SKM-1 treated with dmso at 0.1 percent for 144 hours (cell line): Measurements from ENCODE around the gene TUBGCP2.
A peak's percentile ranks its signal among the peaks of the same experiment; 100 is the strongest.

Source experiments
- DNase-seq: peaks from one replicate; lab custom pipeline; 2025; ENCODE audit not compliant: unreplicated experiment; lab: John Stamatoyannopoulos, UW

TUBGCP2 gene

GRCh38 chr10:133280391-133281059 lies 28.1 kb downstream of the TUBGCP2 start:
- DNase-seq = no peak

GRCh38 chr10:133279326-133280226 lies 29.1 kb downstream of the TUBGCP2 start:
- peak; percentile 74 for DNase-seq

- peak; percentile 93 for DNase-seq
Measured at GRCh38 chr10:133278577-133279265, 30.0 kb downstream of the TUBGCP2 start.

- peak; percentile 50 for DNase-seq
Measured at GRCh38 chr10:133277993-133278576, 30.6 kb downstream of the TUBGCP2 start.

GRCh38 chr10:133277277-133277992 lies 31.2 kb downstream of the TUBGCP2 start:
- no peak for DNase-seq

- no peak for DNase-seq
Measured at GRCh38 chr10:133276435-133277201, 32.1 kb downstream of the TUBGCP2 start, which contains the start of gene ADAM8. TSS of gene ADAM8 (minus strand) at chr10:133276868. CDS start at chr10:133276817, 51 bp downstream.

GRCh38 chr10:133276100-133276434 lies 32.6 kb downstream of the TUBGCP2 start:
- DNase-seq = no peak

GRCh38 chr10:133275684-133276092 lies 33.0 kb downstream of the TUBGCP2 start:
- no peak for DNase-seq

- DNase-seq = peak; percentile 45
Measured at GRCh38 chr10:133274751-133275683, 33.7 kb downstream of the TUBGCP2 start.

GRCh38 chr10:133273534-133274143 lies 35.0 kb downstream of the TUBGCP2 start:
- no peak for DNase-seq

- DNase-seq = no peak
Measured at GRCh38 chr10:133272964-133273420, 35.7 kb downstream of the TUBGCP2 start.

GRCh38 chr10:133272301-133272963 lies 36.2 kb downstream of the TUBGCP2 start:
- DNase-seq = no peak

GRCh38 chr10:133271521-133272300 lies 37.0 kb downstream of the TUBGCP2 start:
- no peak for DNase-seq

GRCh38 chr10:133270773-133271297 lies 37.8 kb downstream of the TUBGCP2 start:
- DNase-seq = no peak

- DNase-seq = no peak
Measured at GRCh38 chr10:133270204-133270603, 38.5 kb downstream of the TUBGCP2 start.

GRCh38 chr10:133269367-133269766 lies 39.3 kb downstream of the TUBGCP2 start:
- DNase-seq = no peak

- DNase-seq = no peak
Measured at GRCh38 chr10:133268532-133268931, 40.1 kb downstream of the TUBGCP2 start.
